OCI-LY1 (cell line): ENCODE results near the gene MIA2.

Source experiments
- CTCF ChIP-seq: fragments of 200-600 bp; sonication (generic), shearing (Covaris generic); IDR thresholded peaks from 2 replicates; pipeline ENCODE4 v1.5.1; 2017; ENCODE audit warnings: mild to moderate bottlenecking, antibody characterized with exemption, low read length, moderate library complexity, mixed read lengths
- EZH2 ChIP-seq: fragments of 200-600 bp; sonication (generic), shearing (Covaris generic); IDR thresholded peaks from 2 replicates; pipeline ENCODE4 v1.8.0; 2017; ENCODE audit warnings: borderline replicate concordance, mixed run types, mild to moderate bottlenecking, antibody characterized with exemption, low read length, moderate library complexity, mixed read lengths

- no peak for TF ChIP-seq CTCF
- no peak for TF ChIP-seq EZH2
Measured at GRCh38 chr14:39275395-39275794, 41.7 kb downstream of the MIA2 start.
